ENCODE data around the gene SLC35E4.

- TF ChIP-seq TAF1 (IDR thresholded peaks at IDR 0.05; ENCODE audit: borderline replicate concordance, insufficient read depth, low read length) (no peak), POLR2AphosphoS5 (IDR thresholded peaks at IDR 0.05; ENCODE audit: low read depth, low read length) (no peak), SIN3A (IDR thresholded peaks at IDR 0.05; ENCODE audit: borderline replicate concordance, insufficient read depth, low read length) (no peak)
- TF ChIP-seq, protein P1, sequence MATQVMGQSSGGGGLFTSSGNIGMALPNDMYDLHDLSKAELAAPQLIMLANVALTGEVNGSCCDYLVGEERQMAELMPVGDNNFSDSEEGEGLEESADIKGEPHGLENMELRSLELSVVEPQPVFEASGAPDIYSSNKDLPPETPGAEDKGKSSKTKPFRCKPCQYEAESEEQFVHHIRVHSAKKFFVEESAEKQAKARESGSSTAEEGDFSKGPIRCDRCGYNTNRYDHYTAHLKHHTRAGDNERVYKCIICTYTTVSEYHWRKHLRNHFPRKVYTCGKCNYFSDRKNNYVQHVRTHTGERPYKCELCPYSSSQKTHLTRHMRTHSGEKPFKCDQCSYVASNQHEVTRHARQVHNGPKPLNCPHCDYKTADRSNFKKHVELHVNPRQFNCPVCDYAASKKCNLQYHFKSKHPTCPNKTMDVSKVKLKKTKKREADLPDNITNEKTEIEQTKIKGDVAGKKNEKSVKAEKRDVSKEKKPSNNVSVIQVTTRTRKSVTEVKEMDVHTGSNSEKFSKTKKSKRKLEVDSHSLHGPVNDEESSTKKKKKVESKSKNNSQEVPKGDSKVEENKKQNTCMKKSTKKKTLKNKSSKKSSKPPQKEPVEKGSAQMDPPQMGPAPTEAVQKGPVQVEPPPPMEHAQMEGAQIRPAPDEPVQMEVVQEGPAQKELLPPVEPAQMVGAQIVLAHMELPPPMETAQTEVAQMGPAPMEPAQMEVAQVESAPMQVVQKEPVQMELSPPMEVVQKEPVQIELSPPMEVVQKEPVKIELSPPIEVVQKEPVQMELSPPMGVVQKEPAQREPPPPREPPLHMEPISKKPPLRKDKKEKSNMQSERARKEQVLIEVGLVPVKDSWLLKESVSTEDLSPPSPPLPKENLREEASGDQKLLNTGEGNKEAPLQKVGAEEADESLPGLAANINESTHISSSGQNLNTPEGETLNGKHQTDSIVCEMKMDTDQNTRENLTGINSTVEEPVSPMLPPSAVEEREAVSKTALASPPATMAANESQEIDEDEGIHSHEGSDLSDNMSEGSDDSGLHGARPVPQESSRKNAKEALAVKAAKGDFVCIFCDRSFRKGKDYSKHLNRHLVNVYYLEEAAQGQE (IDR thresholded peaks at IDR 0.05; ENCODE audit: insufficient read depth in 1 of 2, low read depth in 2 of 2, low read length in 2 of 2): no peak
Measured at GRCh38 chr22:30664798-30665197, 29.2 kb downstream of the SLC35E4 start.

Measured in PFSK-1 (cell line).